GM06990 (cell line): ENCODE results near the gene TEDC2.

Experiments
- DNase-seq: peaks from one replicate; pipeline ENCODE4 v3.0.0-alpha.2; 2011; ENCODE audit not compliant: insufficient read length; ENCODE audit errors: extremely low read depth
- H3K27me3 ChIP-seq: replicated peaks from 2 replicates; pipeline ENCODE4 v1.6.0; 2011; ENCODE audit warnings: low read length; ENCODE audit not compliant: control insufficient read depth, insufficient read depth
- H3K36me3 ChIP-seq: 2 replicates; pipeline ENCODE4 v1.5.1; 2011; ENCODE audit warnings: low read length; ENCODE audit not compliant: control insufficient read depth, insufficient read depth
- H3K4me3 ChIP-seq: replicated peaks from 2 replicates; pipeline ENCODE4 v1.5.1; 2011; ENCODE audit warnings: low read depth, mild to moderate bottlenecking, control low read depth, low read length
- CTCF ChIP-seq: IDR thresholded peaks from 2 replicates; pipeline ENCODE4 v1.5.1; 2011; ENCODE audit warnings: low read length, control low read depth, mild to moderate bottlenecking, inconsistent platforms; ENCODE audit not compliant: insufficient read depth, poor library complexity, severe bottlenecking

Gene TEDC2

GRCh38 chr16:2496223-2497115, 36.6 kb downstream of the TEDC2 start:
- H3K36me3 ChIP-seq: peaks cover 2% of the 10 kb centered on the region
- no peak for TF ChIP-seq CTCF
- no peaks in the 10 kb centered on the region for H3K27me3 ChIP-seq
- DNase-seq: no peak
- no peak overlapping the region for H3K4me3 ChIP-seq

GRCh38 chr16:2497116-2497630, 37.3 kb downstream of the TEDC2 start:
- Histone ChIP-seq H3K36me3 (peaks cover 2% of the 10 kb centered on the region), H3K4me3 (no peak overlapping the region), H3K27me3 (no peaks in the 10 kb centered on the region)
- no peak for DNase-seq
- no peak for TF ChIP-seq CTCF

- Histone ChIP-seq H3K36me3 (peaks cover 2% of the 10 kb centered on the region), H3K4me3 (no peak overlapping the region), H3K27me3 (no peaks in the 10 kb centered on the region)
- no peak for DNase-seq
- no peak for TF ChIP-seq CTCF
These were observed 38.0 kb downstream of the TEDC2 start for GRCh38 chr16:2497695-2498484.

- Histone ChIP-seq H3K36me3 (peaks cover 2% of the 10 kb centered on the region), H3K27me3 (no peaks in the 10 kb centered on the region), H3K4me3 (no peak overlapping the region)
- no peak for DNase-seq
- TF ChIP-seq CTCF: no peak
These were observed 38.8 kb downstream of the TEDC2 start for GRCh38 chr16:2498531-2499253.

- Histone ChIP-seq H3K36me3 (peaks cover 2% of the 10 kb centered on the region), H3K4me3 (no peak overlapping the region), H3K27me3 (no peaks in the 10 kb centered on the region)
- TF ChIP-seq CTCF: no peak
- DNase-seq: no peak
These were observed 39.5 kb downstream of the TEDC2 start for GRCh38 chr16:2499454-2499853.
